Body of pancreas (tissue), 4 donors: Measurements from ENCODE around the gene FERD3L. TPM values are rescaled to one million over a fixed set of nuclear protein-coding genes. Genes with fewer than 3 reads are reported as not detected.

Experiments
- ATAC-seq: fragments of 150-250 bp; one replicate; pipeline ENCODE4 v1.9.1; 2016
- DNase-seq, 4 donors: peaks; one replicate each; pipeline ENCODE4 v3.0.0-alpha.2; 2019
- H3K27ac ChIP-seq, 4 donors: fragments of 200-600 bp; sonication (generic); 1 replicate in 3 of 4; 2 replicates in 1 of 4; pipeline versions ENCODE4 v1.5.1 to v1.6.1; 2016 to 2019; ENCODE audit warnings: mild to moderate bottlenecking in 1 of 4, mixed read lengths in 1 of 4, moderate library complexity in 1 of 4
- H3K27me3 ChIP-seq, 2 donors: fragments of 200-600 bp; sonication (generic); one replicate each; pipeline ENCODE4 v1.6.0; 2016; ENCODE audit warnings: mild to moderate bottlenecking in 1 of 2
- H3K36me3 ChIP-seq, 2 donors: fragments of 200-600 bp; sonication (generic); replicated peaks in 1 of 2; 2 replicates each; pipeline ENCODE4 v1.5.1; 2016; ENCODE audit warnings: low read depth in 2 of 2; ENCODE audit not compliant: insufficient read depth in 1 of 2
- H3K4me1 ChIP-seq: fragments of 200-600 bp; sonication (generic); one replicate; pipeline ENCODE4 v1.6.0; 2016
- H3K4me3 ChIP-seq, 2 donors: fragments of 200-600 bp; sonication (generic); 1 replicate in 1 of 2; 2 replicates in 1 of 2; pipeline ENCODE4 v1.5.1; 2016 to 2019
- H3K9me3 ChIP-seq, 3 donors: fragments of 200-600 bp; sonication (generic); 1 replicate in 2 of 3; 2 replicates in 1 of 3; pipeline ENCODE4 v1.5.1; 2016
- POLR2A ChIP-seq, 3 donors: fragments of 450-650 bp; IDR thresholded peaks; one replicate each; pipeline ENCODE4 v1.6.1; 2016; ENCODE audit warnings: antibody characterized with exemption in 3 of 3, mild to moderate bottlenecking in 2 of 3
- WGBS, 2 donors: methylation state at CpG; one replicate each; pipeline ENCODE4 v1.1.5; 2017; 5-methylcytosine and 5-hydroxymethylcytosine counted together
- intact Hi-C: fragments of 100-400 bp; cut with DNase I; formaldehyde crosslinking; loops from one replicate; pipeline ENCODE4 v1.15.1; 2023
- total RNA-seq, 2 donors: library from RNA; depleted of rRNA; stranded (reverse); fragments of >200 nt; gene quantifications; one replicate each; pipeline ENCODE4 v1.1.0, GENCODE V29; 2016
- TF ChIP-seq, protein P1 (sequence below), 7 experiments: fragments of 450-650 bp in 4 of 7; fragments of 200-600 bp in 3 of 7; sonication (generic) in 3 of 7; IDR thresholded peaks; one replicate each; pipeline ENCODE4 v1.5.1; 2016 to 2019; ENCODE audit warnings: antibody characterized with exemption in 7 of 7

Gene FERD3L
- total RNA-seq, 2 donors from 2014 or later, result not detected

DNA sequence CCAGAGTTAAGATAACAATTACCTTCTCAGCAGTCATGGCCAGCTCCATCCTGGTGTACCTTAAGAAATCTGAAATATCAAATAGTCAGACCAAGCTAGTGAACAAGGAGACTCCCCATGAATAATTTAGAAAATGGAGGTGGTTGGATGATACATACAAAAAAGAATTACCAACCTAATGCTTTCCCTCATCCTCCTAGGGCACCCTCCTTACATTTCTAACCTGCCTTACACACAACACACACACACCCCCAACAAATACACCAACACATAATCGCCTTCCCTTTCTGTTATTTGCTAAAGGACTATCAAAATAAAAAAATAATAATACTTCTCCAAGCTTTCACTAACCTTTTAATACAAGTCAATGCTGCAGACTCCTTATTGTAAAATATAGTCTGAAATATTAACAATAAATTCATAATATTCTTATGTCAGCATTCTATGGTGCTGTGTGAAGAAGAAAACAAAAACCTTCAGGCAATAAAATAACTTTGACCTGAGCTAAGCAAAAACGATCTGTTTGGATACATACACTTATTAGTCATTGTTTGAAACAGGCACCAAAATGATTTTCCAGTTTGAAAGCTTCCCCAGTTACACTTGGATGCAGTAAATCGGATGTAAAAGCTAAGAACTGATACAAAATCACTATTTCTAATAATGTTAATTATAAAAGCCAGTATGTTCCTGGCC is 31.2 kb downstream of the FERD3L start:
- Histone ChIP-seq H3K9me3 (no peaks in the 10 kb centered on the region), H3K36me3 (no peaks in the 10 kb centered on the region), H3K27me3 (peaks cover 0 to 62% of the 10 kb centered on the region in 2 donors), H3K4me3 (no peak overlapping the region), H3K27ac (no peak overlapping the region), H3K4me1 (peaks cover 27% of the 10 kb centered on the region)
- ATAC-seq (no peak), DNase-seq (no peak)
- 14 to 25% methylated on average over 3 of the region's 3 CpGs for WGBS, 2 donors
- TF ChIP-seq, protein P1, sequence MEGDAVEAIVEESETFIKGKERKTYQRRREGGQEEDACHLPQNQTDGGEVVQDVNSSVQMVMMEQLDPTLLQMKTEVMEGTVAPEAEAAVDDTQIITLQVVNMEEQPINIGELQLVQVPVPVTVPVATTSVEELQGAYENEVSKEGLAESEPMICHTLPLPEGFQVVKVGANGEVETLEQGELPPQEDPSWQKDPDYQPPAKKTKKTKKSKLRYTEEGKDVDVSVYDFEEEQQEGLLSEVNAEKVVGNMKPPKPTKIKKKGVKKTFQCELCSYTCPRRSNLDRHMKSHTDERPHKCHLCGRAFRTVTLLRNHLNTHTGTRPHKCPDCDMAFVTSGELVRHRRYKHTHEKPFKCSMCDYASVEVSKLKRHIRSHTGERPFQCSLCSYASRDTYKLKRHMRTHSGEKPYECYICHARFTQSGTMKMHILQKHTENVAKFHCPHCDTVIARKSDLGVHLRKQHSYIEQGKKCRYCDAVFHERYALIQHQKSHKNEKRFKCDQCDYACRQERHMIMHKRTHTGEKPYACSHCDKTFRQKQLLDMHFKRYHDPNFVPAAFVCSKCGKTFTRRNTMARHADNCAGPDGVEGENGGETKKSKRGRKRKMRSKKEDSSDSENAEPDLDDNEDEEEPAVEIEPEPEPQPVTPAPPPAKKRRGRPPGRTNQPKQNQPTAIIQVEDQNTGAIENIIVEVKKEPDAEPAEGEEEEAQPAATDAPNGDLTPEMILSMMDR (IDR thresholded peaks at IDR 0.05), result no peak
- TF ChIP-seq POLR2A (IDR thresholded peaks at IDR 0.05), result no peak
- intact Hi-C loops, result no loop called here

DNA sequence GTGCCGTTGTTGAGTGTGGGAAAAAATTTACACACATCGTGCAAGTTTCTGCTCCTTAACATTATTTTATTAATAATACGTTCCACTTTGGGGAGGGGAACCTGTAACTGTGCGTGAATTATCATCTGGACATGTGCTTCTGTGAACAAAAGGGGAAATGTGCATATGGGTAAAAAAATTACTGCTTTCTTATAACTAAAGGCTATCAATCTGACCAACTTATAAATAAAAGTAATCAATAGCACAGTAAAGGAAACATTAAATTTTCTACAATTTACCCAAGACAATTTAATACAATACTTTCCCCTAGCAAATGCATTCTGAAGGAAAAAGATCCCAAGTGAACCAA is 32.2 kb downstream of the FERD3L start:
- Histone ChIP-seq H3K36me3 (no peaks in the 10 kb centered on the region), H3K4me1 (peaks cover 25% of the 10 kb centered on the region), H3K4me3 (no peak overlapping the region), H3K27me3 (peaks cover 0 to 62% of the 10 kb centered on the region in 2 donors), H3K9me3 (no peaks in the 10 kb centered on the region), H3K27ac (no peak overlapping the region)
- DNase-seq, result no peak
- ATAC-seq, result no peak
- intact Hi-C loops, result no loop called here
- WGBS, 2 donors, result 8 to 15% methylated on average over 4 of the region's 4 CpGs
- TF ChIP-seq, protein P1 (IDR thresholded peaks at IDR 0.05), result no peak
- TF ChIP-seq POLR2A (IDR thresholded peaks at IDR 0.05), result no peak

DNA sequence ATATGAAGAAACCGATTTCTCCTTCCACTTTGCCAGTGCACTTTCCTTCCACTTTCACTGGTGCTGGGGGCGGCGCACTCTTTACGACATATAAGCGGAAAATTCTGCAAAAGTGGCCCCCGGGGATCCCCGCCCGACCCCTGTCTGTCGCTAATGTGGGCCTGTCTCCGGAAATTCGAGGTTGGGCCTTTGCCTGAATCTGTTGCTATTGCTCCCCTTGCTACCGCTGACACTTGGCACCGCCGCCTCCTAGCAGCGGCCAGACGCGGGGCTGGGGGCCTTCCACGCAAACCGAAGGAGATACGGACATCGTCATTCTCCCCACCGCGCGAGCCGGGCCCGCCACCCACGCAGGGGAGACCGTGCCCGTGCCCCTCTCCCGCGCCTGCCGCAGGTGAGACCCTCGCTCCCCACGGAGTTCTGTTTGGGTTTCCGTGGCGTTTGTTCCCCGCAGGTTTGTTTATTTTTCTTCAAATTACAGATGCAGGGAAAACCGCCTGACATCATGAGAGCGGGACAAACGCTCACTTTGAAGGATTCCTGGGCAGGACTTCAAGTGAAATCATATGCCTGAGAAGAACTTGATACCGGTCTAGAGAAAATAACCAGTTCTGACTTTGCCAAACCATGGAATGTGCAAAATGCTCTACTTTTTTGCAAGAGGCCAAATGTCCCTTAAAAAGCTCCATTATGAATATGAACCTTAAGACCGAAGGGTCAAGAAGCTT is 32.8 kb downstream of the FERD3L start:
- Histone ChIP-seq H3K4me1 (peaks cover 26% of the 10 kb centered on the region), H3K36me3 (no peaks in the 10 kb centered on the region), H3K4me3 (no peak overlapping the region), H3K27ac (no peak overlapping the region), H3K9me3 (no peaks in the 10 kb centered on the region), H3K27me3 (peaks cover 0 to 67% of the 10 kb centered on the region in 2 donors)
- ATAC-seq (no peak), DNase-seq (no peak)
- TF ChIP-seq POLR2A (IDR thresholded peaks at IDR 0.05), result no peak
- TF ChIP-seq, protein P1 (IDR thresholded peaks at IDR 0.05), result no peak
- intact Hi-C loops, result no loop called here
- 4 to 8% methylated on average over 42 of the region's 42 CpGs for WGBS, 2 donors

DNA sequence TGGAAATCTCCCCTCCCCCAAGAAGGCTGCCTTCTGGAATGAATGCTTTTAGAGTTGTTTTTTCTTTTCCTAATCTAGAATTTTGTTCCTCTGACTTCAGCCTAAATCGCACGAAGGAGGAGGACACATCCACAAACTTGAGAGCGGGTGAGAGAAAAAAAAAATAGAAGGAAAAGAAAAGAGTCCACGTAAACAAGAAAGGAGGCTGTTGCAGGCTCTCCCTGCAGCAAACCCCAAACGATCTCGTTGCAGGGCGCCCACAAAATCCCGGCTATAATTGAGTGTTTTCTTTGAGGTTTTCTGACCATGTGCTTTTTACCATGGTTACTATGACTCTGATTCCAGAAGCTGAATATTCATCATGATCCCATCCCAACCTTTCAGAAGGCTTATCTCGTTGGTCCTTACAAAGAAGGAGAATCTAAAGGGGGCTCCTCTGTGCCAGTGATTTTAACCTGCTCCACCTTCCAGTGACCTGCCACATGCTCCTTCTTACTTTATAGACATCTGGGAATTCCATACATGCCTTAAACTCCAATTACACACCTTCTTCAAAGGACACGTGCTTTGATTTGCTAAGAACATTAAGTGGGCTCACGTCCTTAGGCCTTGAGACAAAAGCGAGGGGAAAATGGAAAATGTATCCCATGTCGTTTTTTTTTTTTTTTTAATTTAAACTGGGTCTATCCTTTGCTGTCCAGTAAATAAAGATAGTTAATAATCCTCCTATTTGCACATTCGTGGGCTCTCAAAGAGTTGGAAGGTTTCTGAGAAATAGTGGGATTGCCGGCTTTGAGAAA is 33.5 kb downstream of the FERD3L start:
- WGBS, 2 donors, result 10 to 15% methylated on average over 15 of the region's 15 CpGs
- TF ChIP-seq, protein P1 (IDR thresholded peaks at IDR 0.05), result no peak
- TF ChIP-seq POLR2A (IDR thresholded peaks at IDR 0.05), result no peak
- no peak overlapping the region for H3K4me3 ChIP-seq

More for the DNA sequence above, 33.5 kb downstream of the FERD3L start:
- ATAC-seq (no peak), DNase-seq (no peak)
- intact Hi-C loops, result no loop called here
- Histone ChIP-seq H3K4me1 (peaks cover 28% of the 10 kb centered on the region), H3K36me3 (no peaks in the 10 kb centered on the region), H3K27ac (no peak overlapping the region), H3K9me3 (no peaks in the 10 kb centered on the region), H3K27me3 (peaks cover 0 to 71% of the 10 kb centered on the region in 2 donors)
